MCF 10A (cell line): Measurements from ENCODE around the gene RIPK3. TPM values are rescaled to one million over a fixed set of nuclear protein-coding genes. Genes with fewer than 3 reads are reported as not detected.

Experiments used
- BruUV-seq: library from RNA; stranded (reverse); fragments of 400-500 nt; replicated peaks from 2 replicates; lab custom pipeline; 2021; lab: Mats Ljungman, UMichigan
- CTCF ChIA-PET: fragments of 300-600 bp; sonication (Branson Sonifier 250); formaldehyde crosslinking; extraction: SDS; loops from one replicate; lab custom pipeline; 2021; ENCODE audit warnings: antibody characterized with exemption, inconsistent platforms; lab: Yijun Ruan, JAX
- POLR2A ChIA-PET: fragments of 300-600, 350-650 bp; sonication (Branson Sonifier 250); formaldehyde crosslinking; extraction: SDS; loops from one replicate; lab custom pipeline; 2020; ENCODE audit warnings: antibody characterized with exemption, inconsistent platforms; lab: Yijun Ruan, JAX
- DNase-seq: peaks from one replicate; pipeline ENCODE4 v3.0.0-alpha.2; 2018; ENCODE audit not compliant: unreplicated experiment
- H3K27ac Mint-ChIP-seq: one replicate; pipeline ENCODE4 v1.8.0; 2022; ENCODE audit warnings: mild to moderate bottlenecking, low read depth, mixed read lengths; ENCODE audit not compliant: unreplicated experiment
- H3K27me3 Mint-ChIP-seq: one replicate; pipeline ENCODE4 v1.8.0; 2022; ENCODE audit warnings: mixed read lengths; ENCODE audit not compliant: insufficient read depth, unreplicated experiment
- H3K36me3 Mint-ChIP-seq: one replicate; pipeline ENCODE4 v1.8.0; 2022; ENCODE audit warnings: mild to moderate bottlenecking, moderate library complexity, mixed read lengths; ENCODE audit not compliant: insufficient read depth, unreplicated experiment
- H3K4me1 Mint-ChIP-seq: one replicate; pipeline ENCODE4 v1.8.0; 2022; ENCODE audit warnings: mixed read lengths; ENCODE audit not compliant: insufficient read depth, unreplicated experiment
- H3K4me3 Mint-ChIP-seq: one replicate; pipeline ENCODE4 v1.8.0; 2022; ENCODE audit warnings: mild to moderate bottlenecking, moderate library complexity, mixed read lengths; ENCODE audit not compliant: unreplicated experiment
- H3K9me3 Mint-ChIP-seq: one replicate; pipeline ENCODE4 v1.8.0; 2022; ENCODE audit warnings: mixed read lengths; ENCODE audit not compliant: unreplicated experiment
- CTCF ChIP-seq: fragments of 200-600 bp; IDR thresholded peaks from one replicate; pipeline ENCODE4 v1.8.0; 2022; ENCODE audit warnings: antibody characterized with exemption, mild to moderate bottlenecking; ENCODE audit not compliant: unreplicated experiment
- intact Hi-C: fragments of 100-400 bp; cut with micrococcal nuclease; formaldehyde crosslinking; loops from 2 replicates; pipeline ENCODE4 v1.14.1; 2022
- total RNA-seq: library from RNA; stranded (reverse); gene quantifications from 2 replicates; pipeline ENCODE4 v1.2.3, GENCODE V29; 2022

Gene RIPK3
- total RNA-seq, 1 experiment from 2014 or later: not detected

GRCh38 chr14:24366721-24367513 is 27.1 kb upstream of the RIPK3 start:
- Mint-ChIP-seq H3K27me3 (no peaks in the 10 kb centered on the region), H3K9me3 (no peaks in the 10 kb centered on the region), H3K36me3 (peaks cover 7% of the 10 kb centered on the region), H3K4me3 (peak overlapping the region; percentile 75), H3K27ac (peak overlapping the region; percentile 96), H3K4me1 (peaks cover 24% of the 10 kb centered on the region)
- TF ChIP-seq CTCF: no peak
- peak; percentile 97 for DNase-seq
- CTCF ChIA-PET: interaction anchor here (0.6 to 2.3 kb wide), 16 partner anchors 11 to 735 kb away, joined by 3 to 42 read pairs (median 4); partner anchors contain the start of genes CBLN3 and KHNYN
- POLR2A ChIA-PET: interaction anchor here (0.8 to 2.0 kb wide), 6 partner anchors 9 to 69 kb away, joined by 4 to 26 read pairs (median 6); partner anchors contain the start of genes CBLN3 and KHNYN
- intact Hi-C loops: no loop called here
- no TSS peak for BruUV-seq

GRCh38 chr14:24366413-24366720 is 26.6 kb upstream of the RIPK3 start:
- intact Hi-C loops: no loop called here
- peak overlapping the region; percentile 75 for H3K4me3 Mint-ChIP-seq
- peak overlapping the region; percentile 96 for H3K27ac Mint-ChIP-seq
- no peaks in the 10 kb centered on the region for H3K9me3 Mint-ChIP-seq
- H3K27me3 Mint-ChIP-seq: no peaks in the 10 kb centered on the region
- ChIA-PET POLR2A (interaction anchor here (0.7 to 2.0 kb wide), 9 partner anchors 9 to 70 kb away, joined by 3 to 26 read pairs (median 5); partner anchors contain the start of genes CBLN3, DHRS1, KHNYN and NOP9), CTCF (interaction anchor here (0.6 to 2.3 kb wide), 20 partner anchors 8 to 735 kb away, joined by 3 to 42 read pairs (median 4); partner anchors contain the start of genes CBLN3 and KHNYN)
- no peak for DNase-seq
- no peak for TF ChIP-seq CTCF
- peaks cover 7% of the 10 kb centered on the region for H3K36me3 Mint-ChIP-seq
- H3K4me1 Mint-ChIP-seq: peaks cover 24% of the 10 kb centered on the region
- TSS peak; percentile 66 for BruUV-seq

- peak; percentile 73 for TF ChIP-seq CTCF
- Mint-ChIP-seq H3K36me3 (peaks cover 7% of the 10 kb centered on the region), H3K4me1 (peaks cover 24% of the 10 kb centered on the region), H3K4me3 (peak overlapping the region; percentile 75), H3K27me3 (no peaks in the 10 kb centered on the region), H3K9me3 (no peaks in the 10 kb centered on the region), H3K27ac (peak overlapping the region; percentile 96)
- intact Hi-C loops: loop anchor here (1.0 kb wide), 3 partner anchors 46 to 70 kb away; no protein-coding TSS in a partner anchor
- no TSS peak for BruUV-seq
- CTCF ChIA-PET: interaction anchor here (0.6 to 2.3 kb wide), 31 partner anchors 9 to 734 kb away, joined by 3 to 42 read pairs (median 4); partner anchors contain the start of genes CBLN3 and KHNYN
- peak; percentile 82 for DNase-seq
- POLR2A ChIA-PET: interaction anchor here (0.7 to 2.0 kb wide), 12 partner anchors 8 to 76 kb away, joined by 3 to 26 read pairs (median 5); partner anchors contain the start of genes CBLN3, DHRS1, KHNYN and NOP9
These were observed 26.0 kb upstream of the RIPK3 start for GRCh38 chr14:24365600-24366412.
